Measurements from ENCODE around the gene AVPI1.
A peak's percentile ranks its signal among the peaks of the same experiment; 100 is the strongest.

AVPI1 gene

GRCh38 chr10:97686962-97687784 is at the start of gene AVPI1:
Gene AVPI1 (minus strand): TSS chr10:97687241. CDS start chr10:97679905, 7,336 bp downstream.
- DNase-seq (ENCODE audit: low read depth), result peak; percentile 98

GRCh38 chr10:97736403-97736901 is 49.4 kb upstream of the AVPI1 start:
- no peak for DNase-seq (ENCODE audit: low read depth)

GRCh38 chr10:97734021-97734420 is 47.0 kb upstream of the AVPI1 start:
- no peak for DNase-seq (ENCODE audit: low read depth)

- DNase-seq (ENCODE audit: low read depth), result no peak
Measured at GRCh38 chr10:97733256-97733655, 46.2 kb upstream of the AVPI1 start.

- DNase-seq (ENCODE audit: low read depth), result no peak
Measured at GRCh38 chr10:97732052-97732359, 45.0 kb upstream of the AVPI1 start.

- DNase-seq (ENCODE audit: low read depth), result peak; percentile 82
Measured at GRCh38 chr10:97731346-97732051, 44.5 kb upstream of the AVPI1 start.

- DNase-seq (ENCODE audit: low read depth), result no peak
Measured at GRCh38 chr10:97729014-97729413, 42.0 kb upstream of the AVPI1 start.

- DNase-seq (ENCODE audit: low read depth), result peak; percentile 63
Measured at GRCh38 chr10:97726636-97727178, 39.7 kb upstream of the AVPI1 start.

GRCh38 chr10:97724341-97724941 is 37.4 kb upstream of the AVPI1 start:
- peak; percentile 69 for DNase-seq (ENCODE audit: low read depth)

- DNase-seq (ENCODE audit: low read depth), result peak; percentile 41
Measured at GRCh38 chr10:97723001-97723400, 36.0 kb upstream of the AVPI1 start.

- no peak for DNase-seq (ENCODE audit: low read depth)
Measured at GRCh38 chr10:97721871-97722780, 35.1 kb upstream of the AVPI1 start.

GRCh38 chr10:97719602-97720001 is 32.6 kb upstream of the AVPI1 start:
- DNase-seq (ENCODE audit: low read depth), result no peak

GRCh38 chr10:97718659-97719142 is 31.7 kb upstream of the AVPI1 start:
- peak; percentile 21 for DNase-seq (ENCODE audit: low read depth)

GRCh38 chr10:97718178-97718577 is 31.1 kb upstream of the AVPI1 start:
- no peak for DNase-seq (ENCODE audit: low read depth)

GRCh38 chr10:97717627-97718026 is 30.6 kb upstream of the AVPI1 start:
- DNase-seq (ENCODE audit: low read depth), result no peak

- DNase-seq (ENCODE audit: low read depth), result no peak
Measured at GRCh38 chr10:97715259-97715874, 28.3 kb upstream of the AVPI1 start.

- DNase-seq (ENCODE audit: low read depth), result peak; percentile 87
Measured at GRCh38 chr10:97714401-97715258, 27.6 kb upstream of the AVPI1 start.

GRCh38 chr10:97713826-97714400 is 26.9 kb upstream of the AVPI1 start:
- peak; percentile 72 for DNase-seq (ENCODE audit: low read depth)

- peak; percentile 95 for DNase-seq (ENCODE audit: low read depth)
Measured at GRCh38 chr10:97713339-97713825, 26.3 kb upstream of the AVPI1 start, which contains the start of gene MARVELD1. Gene MARVELD1 (plus strand): TSS chr10:97713730. CDS start chr10:97713877, 147 bp downstream.
